Measurements from ENCODE around the gene ZNF362.

The ZNF362 gene

GRCh38 chr1:33314416-33314815 is 58.1 kb downstream of the ZNF362 start:
- no peak for TF ChIP-seq CTCF (IDR thresholded peaks at IDR 0.05; ENCODE audit: low read depth, low read length, missing control alignments)
- no peak for DNase-seq (ENCODE audit: low read depth)
- no peak overlapping the region for H3K4me3 ChIP-seq (ENCODE audit: low read depth, low read length)

- DNase-seq (ENCODE audit: low read depth) = no peak
- H3K4me3 ChIP-seq (ENCODE audit: low read depth, low read length) = no peak overlapping the region
- no peak for TF ChIP-seq CTCF (IDR thresholded peaks at IDR 0.05; ENCODE audit: low read depth, low read length, missing control alignments)
Measured at GRCh38 chr1:33316601-33317000, 60.3 kb downstream of the ZNF362 start.

GRCh38 chr1:33317354-33317753 is 61.1 kb downstream of the ZNF362 start:
- H3K4me3 ChIP-seq (ENCODE audit: low read depth, low read length) = no peak overlapping the region
- TF ChIP-seq CTCF (IDR thresholded peaks at IDR 0.05; ENCODE audit: low read depth, low read length, missing control alignments) = no peak
- no peak for DNase-seq (ENCODE audit: low read depth)

GRCh38 chr1:33317946-33318345 is 61.7 kb downstream of the ZNF362 start:
- no peak for DNase-seq (ENCODE audit: low read depth)
- no peak overlapping the region for H3K4me3 ChIP-seq (ENCODE audit: low read depth, low read length)
- TF ChIP-seq CTCF (IDR thresholded peaks at IDR 0.05; ENCODE audit: low read depth, low read length, missing control alignments) = no peak

GRCh38 chr1:33319186-33319948 is 63.1 kb downstream of the ZNF362 start:
- TF ChIP-seq CTCF (IDR thresholded peaks at IDR 0.05; ENCODE audit: low read depth, low read length, missing control alignments) = no peak
- no peak for DNase-seq (ENCODE audit: low read depth)
- no peak overlapping the region for H3K4me3 ChIP-seq (ENCODE audit: low read depth, low read length)

GRCh38 chr1:33319949-33320618 is 63.8 kb downstream of the ZNF362 start:
- no peak for DNase-seq (ENCODE audit: low read depth)
- H3K4me3 ChIP-seq (ENCODE audit: low read depth, low read length) = no peak overlapping the region
- TF ChIP-seq CTCF (IDR thresholded peaks at IDR 0.05; ENCODE audit: low read depth, low read length, missing control alignments) = no peak
